Uterus (tissue), 2 donors: ENCODE data around the gene NPC2.

Experiments used
- CTCF ChIP-seq, 4 experiments: fragments of 200-600 bp in 2 of 4; fragments of 450-650 bp in 2 of 4; sonication (generic) in 2 of 4; IDR thresholded peaks; one replicate each; pipeline ENCODE4 v1.5.1; 2016 to 2019; ENCODE audit warnings: antibody characterized with exemption in 4 of 4, mild to moderate bottlenecking in 2 of 4, moderate library complexity in 1 of 4
- POLR2A ChIP-seq, 2 donors: fragments of 450-650 bp; IDR thresholded peaks; one replicate each; pipeline ENCODE4 v1.6.1; 2016; ENCODE audit warnings: antibody characterized with exemption in 2 of 2, mild to moderate bottlenecking in 1 of 2, moderate library complexity in 1 of 2

- TF ChIP-seq CTCF (IDR thresholded peaks at IDR 0.05) (no peak), POLR2A (IDR thresholded peaks at IDR 0.05) (no peak)
These were observed 15.2 kb upstream of the NPC2 start for GRCh38 chr14:74508292-74508731.
